Right hindlimb (tissue), 1 donor: ENCODE data around the gene CLEC2B.
"Not testable (repeated sequence)": the region's sequence is repeated elsewhere in the genome, so short reads cannot be mapped to it uniquely, and the experiment has no call there.

Source experiments
- DNase-seq: peaks from one replicate; pipeline ENCODE4 v3.0.0-alpha.2; 2018

CLEC2B gene

DNA sequence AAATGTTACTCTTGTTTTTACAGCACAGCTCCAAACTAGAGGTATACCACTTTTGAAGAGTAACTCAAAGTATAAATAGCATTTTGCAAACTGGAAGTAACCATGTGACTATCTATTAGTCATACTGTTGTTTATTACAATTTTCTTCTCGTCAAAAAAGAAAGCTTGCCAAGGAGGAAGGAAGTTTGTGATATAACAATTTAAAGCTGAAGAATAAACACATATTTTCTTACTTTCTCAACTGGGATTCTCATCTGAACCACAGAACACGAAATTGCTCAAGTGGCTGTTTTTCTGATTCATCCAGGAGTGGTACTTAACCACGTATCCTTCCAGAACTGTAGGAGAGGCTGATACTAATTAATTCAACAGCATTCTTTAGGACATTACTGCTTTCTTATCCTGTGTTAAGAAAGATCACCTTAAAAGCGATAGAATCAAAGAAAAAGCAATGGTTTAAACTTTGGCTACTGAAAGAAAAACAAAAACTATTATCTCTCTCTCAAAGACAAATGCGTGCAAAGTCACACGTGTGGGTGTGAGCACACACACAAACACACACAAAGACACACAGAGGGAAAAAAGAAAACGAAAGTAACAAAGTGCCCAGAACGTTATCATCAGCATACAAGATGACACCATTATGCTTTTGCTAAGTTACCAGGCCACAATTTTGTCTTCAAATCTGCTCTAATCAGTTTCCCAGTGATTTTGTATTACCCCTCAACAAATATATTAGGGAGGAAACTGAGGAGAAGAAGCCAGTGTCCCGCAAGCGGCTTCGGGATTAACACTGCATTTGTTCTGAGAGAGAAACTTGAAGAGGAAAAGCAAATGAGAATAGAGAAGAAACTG is at the start of gene CLEC2B:
Gene CLEC2B (minus strand): TSS at position 48 of the 855 bp plus-strand sequence.
- DNase-seq = no peak

- no peak for DNase-seq
Measured at GRCh38 chr12:9911708-9912107, 42.6 kb upstream of the CLEC2B start.

DNA sequence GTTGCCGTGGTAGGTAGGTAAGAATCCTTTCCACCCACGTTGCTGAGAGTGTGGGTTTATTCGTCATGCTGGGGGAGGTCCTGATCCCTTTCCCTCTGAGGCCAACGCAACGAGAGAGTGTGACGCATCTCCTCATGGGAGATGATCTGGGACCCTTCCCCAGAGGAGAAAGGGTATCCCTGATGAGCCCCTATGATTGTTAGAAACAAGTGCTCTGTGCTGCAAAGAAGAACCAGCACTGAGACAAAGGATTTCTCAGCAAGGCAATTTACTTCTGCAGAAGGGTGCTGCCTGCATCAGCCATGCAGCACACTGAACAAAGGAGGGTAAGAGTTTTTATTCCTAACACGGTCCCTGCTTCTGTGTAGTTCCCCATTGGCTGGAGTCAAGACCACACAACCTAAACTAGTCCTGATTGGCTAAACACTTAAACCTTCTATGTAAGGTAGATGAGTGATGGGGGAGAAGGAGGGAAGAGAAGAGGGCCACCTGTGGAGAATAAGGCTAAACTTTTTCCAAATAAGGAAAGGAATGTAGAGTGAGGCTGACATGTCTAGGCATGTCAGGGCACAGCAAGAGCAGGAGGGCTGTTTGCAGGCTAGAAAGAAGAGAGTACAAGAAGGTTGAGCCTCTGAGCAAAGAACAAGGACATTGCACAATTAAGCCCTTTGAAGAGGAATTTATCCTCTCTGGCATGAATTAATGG is 41.7 kb upstream of the CLEC2B start:
- DNase-seq = no peak

DNA sequence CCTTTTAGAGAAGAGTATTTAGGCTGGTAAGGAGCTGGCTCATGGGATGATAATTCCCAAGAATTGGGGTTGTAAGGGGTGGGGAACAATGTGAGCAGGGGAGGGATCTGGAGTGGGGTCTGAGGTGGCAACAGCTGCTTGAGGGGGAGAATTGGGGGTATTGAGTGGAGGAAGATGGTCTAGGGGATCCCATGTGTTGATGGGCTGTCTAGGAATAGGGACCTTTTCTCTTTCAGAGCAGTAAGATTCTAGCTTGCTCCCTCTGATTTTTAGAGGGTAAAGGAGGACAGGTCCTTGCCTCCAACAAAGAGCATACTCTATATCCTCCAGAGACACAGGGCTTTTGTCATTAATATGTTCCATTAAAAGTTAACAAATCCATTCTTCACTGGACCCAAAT is 40.6 kb upstream of the CLEC2B start:
- DNase-seq = no peak

- no peak for DNase-seq
Measured at GRCh38 chr12:9908350-9908749, 39.2 kb upstream of the CLEC2B start.

DNA sequence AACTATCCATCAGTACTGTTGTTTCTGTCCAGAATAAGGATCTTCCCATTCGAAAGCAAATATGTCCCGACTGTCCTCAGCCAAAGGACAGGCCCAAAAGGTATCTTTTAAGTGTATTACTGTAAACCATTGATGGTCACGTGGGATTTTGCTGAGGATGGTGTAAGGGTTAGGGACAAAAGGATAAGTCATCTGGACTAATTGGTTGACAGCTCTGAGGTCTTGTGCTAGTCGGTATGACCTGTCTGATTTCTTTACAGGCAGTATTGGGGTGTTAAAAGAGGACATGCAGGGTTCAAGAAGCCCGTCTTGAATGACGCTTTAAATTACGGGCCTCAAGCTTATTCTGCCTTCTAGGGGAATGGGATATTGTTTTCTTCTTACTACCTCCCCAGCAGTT is 38.6 kb upstream of the CLEC2B start:
- DNase-seq = no peak

DNA sequence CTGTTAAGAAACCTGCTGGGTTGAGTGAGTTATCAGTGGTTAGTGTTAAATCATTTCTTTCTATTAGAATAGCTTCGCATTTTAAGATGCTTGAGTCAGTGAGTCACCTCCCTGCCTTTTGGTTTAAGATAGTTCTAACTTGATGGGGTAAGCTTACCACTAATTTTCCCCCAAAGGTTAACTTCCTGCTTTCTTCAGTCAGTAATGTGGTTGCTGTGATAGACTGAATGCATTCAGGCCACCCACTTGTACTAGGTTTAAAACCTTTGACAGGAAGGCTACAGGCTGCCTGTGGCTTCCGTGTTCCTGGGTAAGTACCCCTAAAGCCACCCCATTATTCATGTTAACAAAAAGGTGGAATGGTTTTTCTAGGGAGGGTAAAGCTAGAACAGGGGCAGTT is 37.7 kb upstream of the CLEC2B start:
- DNase-seq = no peak

DNA sequence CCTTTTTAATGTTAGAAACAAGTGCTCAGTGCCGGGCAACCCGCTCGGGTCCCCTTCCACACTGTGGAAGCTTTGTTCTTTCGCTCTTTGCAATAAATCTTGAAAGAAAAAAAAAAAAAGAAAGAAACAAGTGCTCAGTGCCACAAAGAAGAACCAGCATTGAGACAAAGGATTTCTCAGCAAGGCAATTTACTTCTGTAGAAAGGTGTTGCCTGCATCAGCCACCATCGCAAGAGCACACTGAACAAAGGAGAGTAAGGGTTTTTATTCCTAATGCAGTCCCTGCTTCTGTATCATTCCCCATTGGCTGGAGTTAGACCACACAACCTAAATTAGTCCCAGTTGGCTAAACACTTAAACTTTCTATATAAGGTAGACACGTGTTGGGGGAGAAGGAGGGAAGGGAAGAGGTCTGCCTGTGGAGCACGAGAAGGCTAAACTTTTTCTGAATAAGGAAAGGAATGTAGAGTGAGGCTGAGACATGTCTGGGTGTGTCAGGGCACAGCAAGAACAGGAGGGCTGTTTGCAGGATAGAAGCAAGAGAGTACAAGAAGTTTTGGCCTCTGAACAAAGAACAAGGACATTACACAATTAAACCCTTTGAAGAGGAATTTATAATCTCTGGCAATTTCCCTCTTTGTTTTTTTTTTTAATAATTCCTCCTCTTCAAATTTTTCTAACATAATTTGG is 33.5 kb upstream of the CLEC2B start:
- no peak for DNase-seq

GRCh38 chr12:9900930-9901329 is 31.8 kb upstream of the CLEC2B start:
- no peak for DNase-seq

DNA sequence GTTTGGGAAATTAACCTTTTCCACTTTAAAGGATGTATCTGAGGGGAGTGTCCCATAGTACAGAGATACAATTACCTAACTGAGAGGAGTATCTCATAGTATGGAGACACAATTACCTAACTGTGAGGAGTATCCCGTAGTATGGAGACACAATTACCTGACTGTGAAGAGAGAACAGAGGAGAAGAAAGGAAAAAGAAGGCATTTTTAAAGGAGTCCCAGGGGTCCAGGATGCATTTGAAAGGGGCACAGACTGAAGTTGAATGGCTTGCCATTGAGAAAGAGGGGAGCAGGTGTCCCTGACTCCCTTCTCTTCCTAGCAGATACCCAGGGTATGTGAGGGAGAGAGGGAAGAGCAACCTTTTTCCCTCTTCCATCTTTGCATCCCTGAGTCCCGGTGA is 30.1 kb upstream of the CLEC2B start:
- no peak for DNase-seq

GRCh38 chr12:9897535-9897934 is 28.4 kb upstream of the CLEC2B start:
- DNase-seq = no peak

GRCh38 chr12:9895215-9895971 is 26.2 kb upstream of the CLEC2B start:
- no peak for DNase-seq

DNA sequence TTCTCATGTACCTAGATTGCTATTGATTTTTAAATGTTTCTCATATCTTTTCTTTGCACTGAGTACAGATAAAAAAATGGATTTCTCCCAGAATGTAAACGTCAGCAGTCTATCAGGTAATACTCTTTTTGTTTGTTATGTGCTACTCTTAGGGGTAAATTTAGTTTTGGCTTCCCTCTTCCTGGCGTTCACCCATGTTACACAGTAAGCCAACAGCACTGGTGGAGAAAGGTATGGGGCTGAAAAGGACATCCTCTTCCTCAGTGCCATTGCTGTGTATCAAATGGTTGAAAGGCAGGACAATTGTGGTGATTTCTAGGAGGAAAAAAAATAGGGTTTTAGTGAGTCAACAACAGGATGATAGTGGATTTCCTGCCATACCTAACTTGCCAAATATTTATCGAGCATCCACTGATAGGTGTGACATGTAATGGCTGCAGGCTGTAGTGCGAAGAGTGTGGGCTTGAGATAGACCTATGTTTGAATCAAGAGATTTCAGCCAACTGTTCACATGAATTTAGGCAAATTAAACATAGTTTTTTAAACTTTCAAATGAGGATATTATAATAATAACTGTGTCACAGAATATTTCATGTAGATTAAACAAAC is 19.6 kb upstream of the CLEC2B start:
- DNase-seq = no peak

DNA sequence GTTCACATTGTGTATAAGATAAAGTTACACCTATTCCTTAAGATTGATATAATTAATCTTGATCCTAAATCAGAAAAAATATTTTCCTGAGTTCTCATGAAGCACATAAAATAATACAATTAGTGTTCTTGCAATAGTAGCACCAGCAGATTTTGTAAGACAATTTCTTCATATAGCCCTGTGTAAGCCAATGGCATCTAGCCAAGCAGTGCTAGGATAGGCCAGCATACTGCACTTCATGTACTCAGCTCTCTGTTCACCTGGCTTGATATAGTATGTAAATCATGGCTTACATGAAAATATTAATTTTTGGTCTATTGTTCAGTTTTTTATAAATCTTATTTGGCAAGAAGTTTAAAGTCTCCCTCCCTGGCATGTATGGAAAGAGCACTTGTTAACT is 14.0 kb upstream of the CLEC2B start:
- DNase-seq = no peak

DNA sequence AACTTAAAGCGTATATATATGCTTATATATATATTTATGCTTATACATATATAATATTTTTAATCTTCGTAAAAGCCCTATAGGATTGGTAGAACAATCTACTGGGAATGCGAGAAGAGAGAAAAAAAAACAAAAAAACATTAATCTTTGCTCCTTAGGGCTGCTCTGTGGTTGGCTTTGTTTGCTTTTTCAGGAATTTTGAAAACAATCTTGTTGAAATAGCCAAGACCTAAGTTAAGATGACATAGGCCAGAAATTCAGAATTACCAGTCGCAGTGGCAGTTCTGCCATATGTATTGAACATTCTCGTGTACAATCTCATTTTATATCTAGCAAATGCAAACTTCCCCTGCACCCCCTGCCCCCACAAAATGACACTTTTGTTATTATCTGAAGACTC is 12.8 kb upstream of the CLEC2B start:
- no peak for DNase-seq

GRCh38 chr12:9881246-9881645 is 12.1 kb upstream of the CLEC2B start, which contains the start of gene KLRF2:
Gene KLRF2 (plus strand): TSS chr12:9881489. CDS start chr12:9881596, 107 bp downstream.
- no peak for DNase-seq

DNA sequence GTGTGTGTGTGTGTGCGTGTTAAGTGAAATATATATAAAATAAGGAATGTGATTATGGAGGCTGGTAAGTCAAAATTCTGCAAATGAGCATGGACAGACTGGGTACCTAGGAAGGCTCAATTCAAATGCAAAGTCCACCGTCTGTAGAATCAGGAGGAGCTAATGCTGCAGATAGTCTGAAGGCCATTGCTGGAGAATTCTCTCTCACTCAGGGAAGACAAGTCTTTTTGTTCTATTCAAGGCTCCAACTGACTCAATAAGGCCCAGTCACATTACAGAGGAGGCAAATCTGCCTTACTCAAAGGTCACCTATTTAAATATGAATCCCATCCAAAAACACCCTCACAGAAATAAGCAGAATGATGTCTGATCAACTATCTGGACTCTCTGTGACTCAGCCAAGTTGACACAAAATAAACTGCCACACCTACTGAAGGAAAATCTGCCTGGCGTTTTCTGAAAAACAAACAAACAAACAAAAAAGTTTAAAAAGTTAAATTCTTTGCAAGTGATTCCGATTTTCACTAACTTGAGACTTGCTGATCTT is 11.5 kb upstream of the CLEC2B start:
- DNase-seq = no peak

DNA sequence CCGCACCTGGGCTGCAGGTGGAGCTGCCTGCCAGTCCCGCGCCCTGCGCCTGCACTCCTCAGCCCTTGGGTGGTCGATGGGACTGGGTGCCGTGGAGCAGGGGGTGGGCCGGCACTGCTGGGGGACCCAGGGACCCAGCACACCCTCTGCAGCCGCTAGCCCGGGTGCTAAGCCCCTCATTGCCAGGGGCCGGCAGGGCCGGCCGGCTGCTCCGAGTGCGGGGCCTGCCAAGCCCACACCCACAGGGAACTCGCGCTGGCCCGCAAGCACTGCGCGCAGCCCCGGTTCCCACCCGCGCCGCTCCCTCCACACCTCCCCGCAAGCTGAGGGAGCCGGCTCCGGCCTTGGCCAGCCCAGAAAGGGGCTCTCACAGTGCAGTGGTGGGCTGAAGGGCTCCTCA is 7.0 kb upstream of the CLEC2B start:
- DNase-seq = not testable (repeated sequence)

GRCh38 chr12:9872742-9873141 is 3.6 kb upstream of the CLEC2B start:
- DNase-seq = no peak

- no peak for DNase-seq
Measured at GRCh38 chr12:9872162-9872561, 3.0 kb upstream of the CLEC2B start.

DNA sequence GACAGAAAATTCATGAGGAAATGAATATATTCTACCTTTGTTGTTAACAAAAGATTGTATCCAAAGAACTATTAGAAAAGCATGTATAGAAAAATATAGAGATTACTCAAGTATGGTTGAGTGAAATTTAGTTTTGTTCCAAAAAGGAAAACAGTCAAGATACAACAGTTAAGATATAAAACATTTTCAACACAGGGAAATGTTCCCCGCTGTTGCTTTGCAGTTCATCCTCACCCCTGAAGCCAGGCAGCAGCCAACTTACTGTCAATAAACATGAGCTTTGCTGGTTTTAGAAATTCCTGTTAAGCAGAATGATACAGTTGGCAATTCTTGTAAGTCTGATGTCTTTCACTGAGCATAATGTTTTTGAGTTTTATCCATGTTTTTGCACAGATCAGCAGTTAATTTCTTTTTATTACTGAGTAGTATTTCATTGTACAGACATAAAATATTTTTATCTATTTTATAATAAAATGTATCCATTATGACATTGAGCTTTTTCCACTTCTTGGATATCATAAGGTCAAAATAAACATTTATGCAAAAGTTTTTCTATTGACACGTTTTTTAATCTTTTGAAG is 1.2 kb upstream of the CLEC2B start:
- DNase-seq = no peak

- DNase-seq = no peak
Measured at GRCh38 chr12:9868951-9869306, 225 bp downstream of the CLEC2B start.
